Caco-2 (cell line): ENCODE results near the gene TGIF1. TPM values are rescaled to one million over a fixed set of nuclear protein-coding genes. Genes with fewer than 3 reads are reported as not detected.

Experiments
- BruUV-seq: library from RNA; stranded (reverse); fragments of 400-500 nt; replicated peaks from 2 replicates; lab custom pipeline; 2021; lab: Mats Ljungman, UMichigan
- CTCF ChIA-PET: fragments of 300-600 bp; sonication (Branson Sonifier 250); formaldehyde crosslinking; loops from one replicate; lab custom pipeline; 2022; ENCODE audit warnings: antibody characterized with exemption; lab: Charles Lee
- POLR2A ChIA-PET: fragments of 300-600 bp; sonication (Branson Sonifier 250); formaldehyde crosslinking; loops from one replicate; lab custom pipeline; 2022; ENCODE audit warnings: antibody characterized with exemption; lab: Charles Lee
- DNase-seq, 2 experiments: peaks; one replicate each; pipeline versions ENCODE4 v3.0.0 to v3.0.0-alpha.2; 2020 to 2022
- H3K27me3 ChIP-seq: replicated peaks from 2 replicates; pipeline ENCODE4 v1.6.0; 2011; ENCODE audit warnings: low read length; ENCODE audit not compliant: control insufficient read depth, insufficient read depth
- H3K36me3 ChIP-seq: 2 replicates; pipeline ENCODE4 v1.5.1; 2011; ENCODE audit warnings: low read length; ENCODE audit not compliant: control insufficient read depth, insufficient read depth
- H3K4me1 ChIP-seq: fragments of 250-450 bp; sonication (Bioruptor Pico); 2 replicates; pipeline ENCODE4 v1.5.1; 2020; ENCODE audit warnings: mild to moderate bottlenecking
- H3K4me3 ChIP-seq: 2 replicates; pipeline ENCODE4 v1.5.1; 2011; ENCODE audit warnings: low read depth, mild to moderate bottlenecking, control low read depth, low read length
- H3K9me3 ChIP-seq: fragments of 250-450 bp; sonication (Bioruptor Pico); 2 replicates; pipeline ENCODE4 v1.5.1; 2020; ENCODE audit warnings: mild to moderate bottlenecking, moderate library complexity
- H3K27ac Mint-ChIP-seq: one replicate; pipeline ENCODE4 v1.8.0; 2022; ENCODE audit warnings: mixed read lengths; ENCODE audit not compliant: unreplicated experiment
- H3K27me3 Mint-ChIP-seq: one replicate; pipeline ENCODE4 v1.8.0; 2022; ENCODE audit warnings: mixed read lengths; ENCODE audit not compliant: insufficient read depth, unreplicated experiment
- H3K36me3 Mint-ChIP-seq: one replicate; pipeline ENCODE4 v1.8.0; 2022; ENCODE audit warnings: mild to moderate bottlenecking, mixed read lengths; ENCODE audit not compliant: insufficient read depth, unreplicated experiment
- H3K4me1 Mint-ChIP-seq: one replicate; pipeline ENCODE4 v1.8.0; 2022; ENCODE audit warnings: low read depth, mixed read lengths; ENCODE audit not compliant: unreplicated experiment
- H3K4me3 Mint-ChIP-seq: one replicate; pipeline ENCODE4 v1.8.0; 2022; ENCODE audit warnings: mild to moderate bottlenecking, moderate library complexity, mixed read lengths; ENCODE audit not compliant: unreplicated experiment
- H3K9me3 Mint-ChIP-seq: one replicate; pipeline ENCODE4 v1.8.0; 2022; ENCODE audit warnings: mixed read lengths; ENCODE audit not compliant: unreplicated experiment
- intact Hi-C: fragments of 100-400 bp; cut with micrococcal nuclease; formaldehyde crosslinking; loops from one replicate; pipeline ENCODE4 v1.10.0; 2022; ENCODE audit not compliant: unreplicated experiment
- total RNA-seq: library from RNA; stranded (reverse); gene quantifications from 2 replicates; pipeline ENCODE4 v1.2.3, GENCODE V29; 2022
- TF ChIP-seq, protein P1 (sequence below), 2 experiments: fragments of 200-600 bp in 1 of 2; IDR thresholded peaks; 1 replicate in 1 of 2; 2 replicates in 1 of 2; pipeline versions ENCODE4 v1.5.1 to v1.8.0; 2011 to 2022; ENCODE audit warnings: antibody characterized with exemption in 1 of 2, control low read depth in 1 of 2, inconsistent platforms in 1 of 2, low read depth in 1 of 2, low read length in 1 of 2, mild to moderate bottlenecking in 1 of 2, moderate library complexity in 1 of 2; ENCODE audit not compliant: insufficient read depth in 1 of 2, severe bottlenecking in 1 of 2, unreplicated experiment in 1 of 2

Gene TGIF1
- total RNA-seq, 1 experiment from 2014 or later = 107 TPM

DNA sequence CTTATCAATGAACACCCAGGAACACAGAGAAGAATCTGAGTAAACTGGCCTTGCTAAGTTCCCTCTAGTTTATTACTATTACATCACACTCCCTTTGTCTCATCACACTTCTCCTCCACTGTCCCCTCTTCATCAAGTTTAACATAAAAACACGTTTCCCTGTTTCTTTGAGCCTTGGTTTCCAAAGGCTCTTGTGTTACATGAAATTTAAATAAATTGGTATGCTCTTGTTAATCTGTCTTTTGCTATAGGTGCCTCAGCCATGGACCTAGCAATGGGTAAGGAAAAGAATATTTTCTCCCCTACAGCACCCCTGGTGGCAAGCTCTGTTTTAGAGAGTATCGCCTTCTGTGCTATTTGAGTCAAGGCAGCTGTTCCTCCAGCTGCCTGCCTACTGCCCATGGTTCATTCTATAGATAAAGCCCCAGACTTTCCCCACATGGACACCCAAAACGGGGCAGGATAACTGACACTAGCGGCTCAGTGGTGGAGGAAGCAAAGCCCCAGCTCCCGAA, 31.8 kb downstream of the TGIF1 start:
- Mint-ChIP-seq H3K4me1 (peaks cover 6% of the 10 kb centered on the region), H3K9me3 (no peaks in the 10 kb centered on the region), H3K4me3 (no peak overlapping the region), H3K27ac (peak overlapping the region; percentile 7), H3K27me3 (no peaks in the 10 kb centered on the region), H3K36me3 (no peaks in the 10 kb centered on the region)
- Histone ChIP-seq H3K9me3 (no peaks in the 10 kb centered on the region), H3K4me3 (no peak overlapping the region), H3K27me3 (no peaks in the 10 kb centered on the region), H3K4me1 (peaks cover 8% of the 10 kb centered on the region), H3K36me3 (no peaks in the 10 kb centered on the region)
- TF ChIP-seq, protein P1, sequence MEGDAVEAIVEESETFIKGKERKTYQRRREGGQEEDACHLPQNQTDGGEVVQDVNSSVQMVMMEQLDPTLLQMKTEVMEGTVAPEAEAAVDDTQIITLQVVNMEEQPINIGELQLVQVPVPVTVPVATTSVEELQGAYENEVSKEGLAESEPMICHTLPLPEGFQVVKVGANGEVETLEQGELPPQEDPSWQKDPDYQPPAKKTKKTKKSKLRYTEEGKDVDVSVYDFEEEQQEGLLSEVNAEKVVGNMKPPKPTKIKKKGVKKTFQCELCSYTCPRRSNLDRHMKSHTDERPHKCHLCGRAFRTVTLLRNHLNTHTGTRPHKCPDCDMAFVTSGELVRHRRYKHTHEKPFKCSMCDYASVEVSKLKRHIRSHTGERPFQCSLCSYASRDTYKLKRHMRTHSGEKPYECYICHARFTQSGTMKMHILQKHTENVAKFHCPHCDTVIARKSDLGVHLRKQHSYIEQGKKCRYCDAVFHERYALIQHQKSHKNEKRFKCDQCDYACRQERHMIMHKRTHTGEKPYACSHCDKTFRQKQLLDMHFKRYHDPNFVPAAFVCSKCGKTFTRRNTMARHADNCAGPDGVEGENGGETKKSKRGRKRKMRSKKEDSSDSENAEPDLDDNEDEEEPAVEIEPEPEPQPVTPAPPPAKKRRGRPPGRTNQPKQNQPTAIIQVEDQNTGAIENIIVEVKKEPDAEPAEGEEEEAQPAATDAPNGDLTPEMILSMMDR (IDR thresholded peaks at IDR 0.05; ENCODE audit: insufficient read depth in 1 of 2, low read depth in 1 of 2, low read length in 1 of 2, severe bottlenecking in 1 of 2, unreplicated experiment in 1 of 2) = peak; percentile 53 to 61
- BruUV-seq = no TSS peak
- ChIA-PET CTCF (interaction anchor here (0.5 to 1.1 kb wide), 8 partner anchors 10 to 231 kb away, joined by 3 to 5 read pairs (median 4); no protein-coding TSS in a partner anchor), POLR2A (interaction anchor here (0.5 kb wide), 1 partner anchor 113 kb away, joined by 4 read pairs; no protein-coding TSS in a partner anchor)
- intact Hi-C loops = no loop called here
- peak in 1 of 2 experiments; percentile 65 for DNase-seq

DNA sequence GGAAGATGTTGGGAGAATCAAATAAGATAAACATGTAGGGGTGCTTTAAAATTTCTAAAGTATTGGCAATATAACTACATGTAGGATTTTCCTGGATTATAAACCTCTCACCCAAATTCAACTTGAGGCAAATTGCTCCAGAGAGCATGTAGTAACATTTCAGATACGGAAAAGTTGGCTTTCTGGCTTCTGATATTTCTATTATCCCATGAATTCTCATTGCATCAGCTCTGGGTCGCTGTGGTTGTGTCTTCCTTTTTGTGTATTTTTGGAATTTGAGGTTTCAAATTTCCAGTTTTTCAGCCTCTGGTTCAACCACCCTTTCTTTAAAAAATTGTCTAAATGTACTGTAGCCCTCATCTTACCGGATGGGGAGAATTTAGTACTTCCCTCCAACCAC, 32.3 kb downstream of the TGIF1 start:
- H3K36me3 Mint-ChIP-seq = no peaks in the 10 kb centered on the region
- H3K27me3 Mint-ChIP-seq = no peaks in the 10 kb centered on the region
- no peak for DNase-seq
- no peak overlapping the region for H3K27ac Mint-ChIP-seq
- Histone ChIP-seq H3K4me3 (no peak overlapping the region), H3K36me3 (no peaks in the 10 kb centered on the region), H3K27me3 (no peaks in the 10 kb centered on the region), H3K4me1 (peaks cover 8% of the 10 kb centered on the region), H3K9me3 (no peaks in the 10 kb centered on the region)
- ChIA-PET CTCF (interaction anchor here (0.5 to 1.1 kb wide), 8 partner anchors 9 to 232 kb away, joined by 3 to 5 read pairs (median 4); no protein-coding TSS in a partner anchor), POLR2A (no interaction called here)
- BruUV-seq = no TSS peak
- intact Hi-C loops = no loop called here
- H3K4me3 Mint-ChIP-seq = no peak overlapping the region
- no peaks in the 10 kb centered on the region for H3K9me3 Mint-ChIP-seq
- TF ChIP-seq, protein P1 (IDR thresholded peaks at IDR 0.05; ENCODE audit: insufficient read depth in 1 of 2, low read depth in 1 of 2, low read length in 1 of 2, severe bottlenecking in 1 of 2, unreplicated experiment in 1 of 2) = no peak
- H3K4me1 Mint-ChIP-seq = peaks cover 6% of the 10 kb centered on the region

DNA sequence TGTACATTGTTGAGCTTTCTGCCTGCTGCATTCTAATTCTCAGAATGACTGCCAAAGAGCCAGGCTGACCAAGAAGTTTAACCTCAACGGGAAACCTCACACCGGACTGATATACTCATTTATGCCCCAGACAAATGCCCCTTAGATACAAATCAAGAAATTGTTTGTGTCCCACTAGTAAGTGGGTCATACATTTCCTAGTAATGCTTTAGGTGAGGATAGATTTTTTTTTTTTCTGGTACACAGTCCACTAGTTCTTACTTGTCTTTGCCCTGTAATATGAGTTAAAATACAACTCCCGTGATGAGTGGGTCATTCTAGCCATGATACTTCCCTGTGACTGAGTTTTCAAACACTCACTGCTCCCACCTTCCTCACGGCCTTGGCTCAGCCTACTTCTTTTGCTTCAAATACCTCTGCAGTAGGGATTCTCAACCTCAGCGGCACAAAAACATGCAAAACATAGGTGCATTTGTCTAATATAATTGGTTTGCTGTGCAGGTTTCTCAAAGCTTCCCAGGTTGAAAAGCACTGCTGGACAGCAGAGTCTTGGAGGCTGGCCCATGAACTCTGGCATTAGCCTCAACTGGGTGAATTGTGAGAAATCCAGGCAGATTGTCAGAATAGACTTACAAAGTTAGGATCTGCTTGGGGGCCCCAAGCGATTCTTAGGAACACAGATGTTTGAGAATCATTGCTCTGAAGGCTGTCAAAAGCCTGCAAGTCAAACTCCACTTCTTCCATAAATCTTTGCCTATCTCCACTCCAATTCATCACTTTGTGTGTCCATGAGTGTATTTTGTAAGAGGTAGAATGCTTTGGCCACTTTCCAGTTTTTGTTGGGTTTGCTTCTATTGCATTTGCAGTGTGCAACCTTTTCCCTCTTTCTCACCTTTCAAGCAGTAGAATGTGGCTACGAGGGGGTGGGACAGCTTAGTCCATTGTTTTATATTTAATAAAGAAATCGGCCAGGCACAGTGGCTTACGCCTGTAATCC, 35.5 kb downstream of the TGIF1 start:
- ChIA-PET POLR2A (no interaction called here), CTCF (no interaction called here)
- TF ChIP-seq, protein P1 (IDR thresholded peaks at IDR 0.05; ENCODE audit: insufficient read depth in 1 of 2, low read depth in 1 of 2, low read length in 1 of 2, severe bottlenecking in 1 of 2, unreplicated experiment in 1 of 2) = no peak
- H3K36me3 ChIP-seq = no peaks in the 10 kb centered on the region
- Mint-ChIP-seq H3K27ac (no peak overlapping the region), H3K36me3 (no peaks in the 10 kb centered on the region), H3K4me3 (no peak overlapping the region), H3K9me3 (no peaks in the 10 kb centered on the region), H3K27me3 (no peaks in the 10 kb centered on the region), H3K4me1 (peaks cover 6% of the 10 kb centered on the region)
- no peaks in the 10 kb centered on the region for H3K9me3 ChIP-seq
- peaks cover 8% of the 10 kb centered on the region for H3K4me1 ChIP-seq
- no peak for DNase-seq
- intact Hi-C loops = no loop called here
- no TSS peak for BruUV-seq
- H3K4me3 ChIP-seq = no peak overlapping the region
- no peaks in the 10 kb centered on the region for H3K27me3 ChIP-seq
